ENCODE results near the gene NKAP. TPM values are rescaled to one million over a fixed set of nuclear protein-coding genes. Genes with fewer than 3 reads are reported as not detected.

NKAP gene
- total and polyA plus RNA-seq, 9 of the 15 experiments (the other 6 are each of a cell fraction or from before 2014, with no cell fraction given), result 3.1 to 8.3 (median 7.0) TPM

DNA sequence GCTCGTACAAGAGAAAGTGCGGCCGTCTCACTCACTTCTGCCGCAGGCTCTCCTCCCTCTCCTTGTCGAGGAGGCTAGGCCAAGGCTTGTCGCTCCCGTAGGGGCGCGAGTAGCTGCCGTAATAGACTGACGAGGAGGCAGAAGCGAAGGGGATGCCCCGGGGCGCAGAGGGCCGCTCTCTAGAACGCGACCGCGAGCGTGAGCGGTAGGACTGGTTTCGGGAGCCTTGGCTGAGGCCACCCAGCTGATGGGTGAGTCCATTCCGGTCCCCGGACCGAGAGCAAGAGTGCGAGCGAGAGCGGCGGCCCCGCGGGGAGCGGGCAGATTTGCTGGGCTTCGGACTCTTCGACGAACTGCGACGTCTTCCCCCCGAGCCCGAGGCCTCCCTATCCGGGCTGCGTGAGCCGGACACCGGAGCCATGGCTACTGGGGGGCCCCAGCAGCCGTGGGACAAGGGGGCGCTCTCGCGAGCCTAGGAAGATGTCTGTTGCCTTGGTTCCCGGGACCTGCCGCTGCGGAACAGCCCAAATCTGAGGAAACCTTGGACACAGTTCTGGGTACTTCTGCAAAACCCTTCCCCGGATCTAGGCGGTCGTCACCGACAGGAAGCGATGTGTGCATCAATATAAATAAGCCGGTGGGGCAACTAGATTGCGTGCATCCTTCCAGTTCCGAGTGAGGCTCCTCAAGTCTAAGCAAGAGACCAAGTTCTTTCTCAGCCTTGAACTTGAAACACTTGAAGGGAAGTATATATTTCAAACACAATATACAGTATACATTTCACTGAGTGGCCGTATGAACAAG, at the start of gene NKAP (continued):
- TF ChIP-seq, protein P1, sequence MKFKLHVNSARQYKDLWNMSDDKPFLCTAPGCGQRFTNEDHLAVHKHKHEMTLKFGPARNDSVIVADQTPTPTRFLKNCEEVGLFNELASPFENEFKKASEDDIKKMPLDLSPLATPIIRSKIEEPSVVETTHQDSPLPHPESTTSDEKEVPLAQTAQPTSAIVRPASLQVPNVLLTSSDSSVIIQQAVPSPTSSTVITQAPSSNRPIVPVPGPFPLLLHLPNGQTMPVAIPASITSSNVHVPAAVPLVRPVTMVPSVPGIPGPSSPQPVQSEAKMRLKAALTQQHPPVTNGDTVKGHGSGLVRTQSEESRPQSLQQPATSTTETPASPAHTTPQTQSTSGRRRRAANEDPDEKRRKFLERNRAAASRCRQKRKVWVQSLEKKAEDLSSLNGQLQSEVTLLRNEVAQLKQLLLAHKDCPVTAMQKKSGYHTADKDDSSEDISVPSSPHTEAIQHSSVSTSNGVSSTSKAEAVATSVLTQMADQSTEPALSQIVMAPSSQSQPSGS (CRISPR knock-in tag; IDR thresholded peaks at IDR 0.05), result no peak
- TF ChIP-seq BDP1 (IDR thresholded peaks at IDR 0.05; ENCODE audit: insufficient read depth, insufficient read length) (no peak), MTA2 (IDR thresholded peaks at IDR 0.05; ENCODE audit: low read depth) (no peak), CXXC5 (CRISPR knock-in tag; IDR thresholded peaks at IDR 0.05) (peak; percentile 62), GTF2F1 (IDR thresholded peaks at IDR 0.05; ENCODE audit: low read depth, low read length) (no peak), TAF9B (IDR thresholded peaks at IDR 0.05; ENCODE audit: partially characterized antibody) (peak; percentile 58), NR1H2 (CRISPR knock-in tag; IDR thresholded peaks at IDR 0.05) (no peak), POLR2H (tag; IDR thresholded peaks at IDR 0.05; ENCODE audit: low read depth) (peak; percentile 43; the same call in 1 of the 2 replicates), ZNF324 (CRISPR knock-in tag; IDR thresholded peaks at IDR 0.05) (no peak), KAT7 (CRISPR knock-in tag; IDR thresholded peaks at IDR 0.05; ENCODE audit: borderline replicate concordance) (peak; percentile 94; the same call in 1 of the 2 replicates), ZNF354B (CRISPR knock-in tag; IDR thresholded peaks at IDR 0.05) (no peak), NONO (IDR thresholded peaks at IDR 0.05; ENCODE audit: low read depth in 2 of 2, low read length in 1 of 2) (no peak), EP300 (IDR thresholded peaks at IDR 0.05; ENCODE audit: low read length) (peak; percentile 35; the same call in 1 of the 2 replicates), EHMT2 (IDR thresholded peaks at IDR 0.05) (peak; percentile 91), SMAD3 (CRISPR knock-in tag; conservative IDR thresholded peaks at IDR 0.05) (0 out of 2 replicates have a peak, but pooled peaks have one; percentile 2), RCOR1 (IDR thresholded peaks at IDR 0.05; ENCODE audit: borderline replicate concordance in 1 of 2, low read depth in 2 of 2, low read length in 2 of 2) (peak in 1 of 2 experiments; percentile 76; a peak in 3 of 4 replicates), PCBP2 (IDR thresholded peaks at IDR 0.05; ENCODE audit: low read depth, low read length, poor library complexity, severe bottlenecking) (no peak), GABPA (tag; conservative IDR thresholded peaks at IDR 0.05; ENCODE audit: low read depth) (peak; percentile 97)
- TF ChIP-seq, protein P2, sequence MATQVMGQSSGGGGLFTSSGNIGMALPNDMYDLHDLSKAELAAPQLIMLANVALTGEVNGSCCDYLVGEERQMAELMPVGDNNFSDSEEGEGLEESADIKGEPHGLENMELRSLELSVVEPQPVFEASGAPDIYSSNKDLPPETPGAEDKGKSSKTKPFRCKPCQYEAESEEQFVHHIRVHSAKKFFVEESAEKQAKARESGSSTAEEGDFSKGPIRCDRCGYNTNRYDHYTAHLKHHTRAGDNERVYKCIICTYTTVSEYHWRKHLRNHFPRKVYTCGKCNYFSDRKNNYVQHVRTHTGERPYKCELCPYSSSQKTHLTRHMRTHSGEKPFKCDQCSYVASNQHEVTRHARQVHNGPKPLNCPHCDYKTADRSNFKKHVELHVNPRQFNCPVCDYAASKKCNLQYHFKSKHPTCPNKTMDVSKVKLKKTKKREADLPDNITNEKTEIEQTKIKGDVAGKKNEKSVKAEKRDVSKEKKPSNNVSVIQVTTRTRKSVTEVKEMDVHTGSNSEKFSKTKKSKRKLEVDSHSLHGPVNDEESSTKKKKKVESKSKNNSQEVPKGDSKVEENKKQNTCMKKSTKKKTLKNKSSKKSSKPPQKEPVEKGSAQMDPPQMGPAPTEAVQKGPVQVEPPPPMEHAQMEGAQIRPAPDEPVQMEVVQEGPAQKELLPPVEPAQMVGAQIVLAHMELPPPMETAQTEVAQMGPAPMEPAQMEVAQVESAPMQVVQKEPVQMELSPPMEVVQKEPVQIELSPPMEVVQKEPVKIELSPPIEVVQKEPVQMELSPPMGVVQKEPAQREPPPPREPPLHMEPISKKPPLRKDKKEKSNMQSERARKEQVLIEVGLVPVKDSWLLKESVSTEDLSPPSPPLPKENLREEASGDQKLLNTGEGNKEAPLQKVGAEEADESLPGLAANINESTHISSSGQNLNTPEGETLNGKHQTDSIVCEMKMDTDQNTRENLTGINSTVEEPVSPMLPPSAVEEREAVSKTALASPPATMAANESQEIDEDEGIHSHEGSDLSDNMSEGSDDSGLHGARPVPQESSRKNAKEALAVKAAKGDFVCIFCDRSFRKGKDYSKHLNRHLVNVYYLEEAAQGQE (IDR thresholded peaks at IDR 0.05; ENCODE audit: borderline replicate concordance), result no peak
- TF ChIP-seq, protein P2 (CRISPR knock-in tag; IDR thresholded peaks at IDR 0.05; ENCODE audit: low read depth), result no peak
